Stimulated activated CD8-positive, alpha-beta memory T cell treated with anti-CD3 and anti-CD28 coated beads, Interleukin-4, amount 100 ng/mL, for 4 hours (primary cell): Measurements from ENCODE around the gene ADAMTS6.
"Not testable (repeated sequence)": the region's sequence is repeated elsewhere in the genome, so short reads cannot be mapped to it uniquely, and the experiment has no call there.

Experiments
- DNase-seq, 2 donors: peaks; one replicate each; pipeline ENCODE4 v3.0.0-alpha.2; 2020; ENCODE audit warnings: low read depth in 2 of 2, low spot score in 1 of 2

The ADAMTS6 gene

DNA sequence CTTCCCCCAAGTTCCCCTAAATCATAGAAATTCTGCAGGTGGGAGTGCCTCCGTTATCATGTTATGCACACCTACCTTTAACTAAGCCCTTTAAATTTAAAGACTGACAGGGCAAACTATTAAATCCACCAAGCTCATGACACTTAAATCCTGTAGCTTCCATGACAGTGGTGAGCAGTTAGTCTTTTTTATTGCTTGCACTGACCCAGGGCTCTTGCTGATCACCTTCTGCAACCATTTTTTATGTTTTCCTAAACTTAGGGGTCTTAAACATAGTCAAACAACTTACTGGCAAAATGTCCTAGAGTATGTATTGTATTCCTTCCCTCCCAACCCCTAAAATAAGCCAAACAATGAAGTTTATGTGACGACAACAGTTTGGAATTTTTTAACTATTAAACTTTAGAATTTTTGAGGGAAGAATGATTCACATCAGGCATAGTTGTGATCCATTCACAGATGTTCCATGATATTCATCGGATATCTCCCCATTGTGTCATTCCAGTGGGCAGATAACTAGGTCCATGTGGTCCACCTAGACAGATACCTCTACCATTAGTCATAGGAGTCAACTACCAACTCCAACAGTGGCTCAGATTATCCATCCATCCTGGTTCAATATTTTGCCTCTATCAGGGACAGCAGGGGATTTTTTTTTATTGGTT lies 283.1 kb downstream of the ADAMTS6 start:
- DNase-seq, result no peak

DNA sequence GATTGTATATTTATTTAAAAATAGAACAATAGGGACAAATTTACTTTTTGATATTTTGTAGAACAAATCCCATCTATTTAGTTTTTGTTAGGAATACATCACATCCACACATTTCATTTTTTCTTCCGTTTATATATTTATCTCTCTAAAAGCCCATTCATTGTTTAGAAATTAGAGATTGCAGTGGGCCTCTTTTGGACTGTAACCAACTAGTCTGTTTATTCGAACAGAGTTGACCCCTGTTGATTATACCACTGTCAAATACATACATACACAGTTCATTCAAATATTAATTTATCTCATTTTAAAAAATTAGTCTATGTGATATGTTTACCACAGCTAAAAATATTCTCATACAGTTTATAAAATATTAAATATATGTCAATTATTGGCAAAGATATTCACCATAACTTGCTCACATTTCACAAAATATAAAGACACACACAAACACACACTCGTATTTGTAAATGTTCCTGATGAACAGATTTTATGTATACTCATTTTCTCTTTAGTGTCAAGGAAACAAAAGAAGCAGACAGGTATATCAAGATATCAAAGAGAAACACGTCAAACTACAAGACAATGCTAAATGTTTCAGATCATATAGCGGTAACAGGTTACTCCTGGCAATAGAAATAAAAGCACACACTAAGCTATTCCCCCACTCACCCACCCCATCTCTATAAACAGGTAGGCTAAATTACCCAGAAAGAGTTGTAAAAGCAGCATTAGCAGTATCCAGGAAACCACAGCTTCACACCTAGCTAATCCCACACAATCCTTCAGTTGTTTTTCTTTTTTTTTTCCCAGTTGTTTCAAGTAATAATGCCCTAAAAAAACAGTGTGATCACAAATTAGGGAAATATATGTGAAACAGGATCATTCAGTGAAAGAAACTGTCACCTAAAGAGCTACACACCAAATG lies 283.9 kb downstream of the ADAMTS6 start:
- DNase-seq, result no peak

DNA sequence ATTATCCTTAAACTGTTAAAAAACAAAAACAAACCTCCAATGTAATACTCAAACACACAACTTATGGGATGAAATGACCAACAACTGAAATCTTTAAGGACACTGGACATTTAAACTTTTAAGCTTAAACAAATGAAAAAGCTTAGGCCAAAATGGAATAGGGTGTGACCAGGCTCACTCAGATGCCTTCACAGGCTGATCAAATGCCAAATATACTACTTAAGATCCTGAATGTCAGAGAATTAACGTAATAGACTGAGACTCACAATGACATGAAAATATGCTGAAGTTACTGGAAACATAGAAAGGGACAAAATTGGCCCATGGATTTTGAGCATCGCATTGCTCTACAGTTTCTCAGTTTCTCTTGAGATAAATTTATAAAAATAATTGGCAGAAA lies 286.8 kb downstream of the ADAMTS6 start:
- no peak for DNase-seq

DNA sequence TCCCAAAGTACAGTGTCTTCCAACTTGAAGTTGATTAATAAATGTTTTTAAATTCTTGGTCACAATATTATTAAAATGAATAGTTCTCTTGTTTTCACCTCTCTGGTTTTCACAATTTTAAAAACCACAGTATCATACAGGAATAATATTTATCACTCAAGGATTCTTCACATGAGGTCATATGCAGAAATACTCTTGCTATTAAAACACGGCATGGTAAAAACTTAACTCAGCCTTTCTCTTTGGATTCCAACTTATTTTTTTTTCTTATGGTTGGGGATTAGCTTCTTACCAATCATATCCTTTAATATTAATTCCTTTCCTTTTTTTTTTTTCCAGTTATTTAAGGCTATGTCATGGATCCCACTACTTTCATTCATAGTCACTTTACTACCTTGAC lies 289.4 kb downstream of the ADAMTS6 start:
- DNase-seq, result no peak

GRCh38 chr5:65191554-65192135 lies 290.1 kb downstream of the ADAMTS6 start:
- no peak for DNase-seq

DNA sequence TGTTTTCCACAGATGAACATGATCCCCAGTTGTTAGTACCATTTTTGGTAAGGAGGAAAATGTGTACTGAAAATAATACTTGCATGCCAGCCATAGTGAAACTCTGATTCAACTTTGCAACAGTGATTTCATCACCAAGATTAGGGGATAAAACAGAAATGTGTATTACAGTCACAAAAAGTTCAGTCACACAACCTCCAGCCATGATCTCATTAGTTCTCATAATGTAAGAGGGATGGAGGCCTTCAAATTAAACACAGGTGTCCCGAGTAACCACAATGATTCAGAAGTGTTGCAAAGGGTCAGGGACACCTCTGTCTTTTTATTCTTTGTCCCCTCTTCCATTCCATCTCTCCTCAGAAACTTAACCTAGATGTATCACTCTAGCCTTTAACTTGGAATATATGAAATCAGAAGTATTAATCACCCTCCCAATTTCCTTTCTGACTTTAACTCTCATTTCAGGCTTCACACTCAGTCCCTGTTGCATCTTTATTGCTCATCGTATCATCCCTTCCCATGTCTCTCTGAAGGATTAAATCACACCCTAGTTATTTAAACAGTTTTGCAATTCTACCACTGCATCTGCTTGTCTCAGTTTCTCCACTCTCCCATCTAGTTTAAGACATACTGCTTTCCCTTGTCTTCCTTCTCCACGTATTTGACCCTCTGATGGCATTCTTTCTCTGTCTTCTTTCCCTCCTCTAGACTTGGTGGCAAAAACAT lies 291.2 kb downstream of the ADAMTS6 start:
- DNase-seq, result no peak

GRCh38 chr5:65186646-65187227 lies 295.0 kb downstream of the ADAMTS6 start:
- no peak for DNase-seq

DNA sequence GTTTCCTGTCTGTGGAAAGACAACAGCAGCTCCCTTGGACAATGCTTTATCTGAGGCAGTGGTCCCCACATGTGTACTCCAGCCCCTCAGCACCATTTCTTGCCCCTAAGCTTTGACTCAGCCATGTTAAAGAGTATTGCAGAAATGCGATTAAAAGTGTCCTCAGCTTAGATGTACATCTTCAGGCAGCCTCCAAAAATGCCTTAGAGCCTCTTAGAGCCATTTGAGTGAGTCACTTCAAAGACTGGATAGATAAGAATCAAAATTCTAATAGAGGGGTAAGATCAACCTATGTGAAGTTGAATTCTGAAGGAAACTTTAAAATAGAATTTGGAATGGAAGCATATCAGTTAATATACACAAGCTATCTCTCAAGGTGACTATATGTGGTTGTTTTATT lies 296.3 kb downstream of the ADAMTS6 start:
- no peak for DNase-seq

DNA sequence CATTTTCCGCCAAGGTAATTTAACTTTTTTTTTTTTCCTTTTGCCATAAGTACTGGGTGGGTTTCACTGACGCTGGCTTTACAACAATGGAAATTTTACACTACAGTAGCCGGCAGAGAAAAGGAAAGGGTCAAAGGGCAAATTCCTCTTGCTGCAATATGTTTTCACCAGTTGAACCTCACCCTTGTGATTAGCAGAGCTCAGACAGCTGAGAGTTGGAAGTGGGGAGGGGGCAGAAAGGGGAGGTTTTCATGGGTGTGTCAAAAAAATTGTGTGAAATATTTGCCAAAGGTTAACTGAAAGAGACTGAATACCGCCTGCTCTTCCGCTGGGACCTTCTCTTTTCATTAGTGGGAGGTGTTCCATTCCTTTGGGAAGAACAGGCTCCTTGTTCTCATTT lies 296.9 kb downstream of the ADAMTS6 start:
- DNase-seq, result no peak

DNA sequence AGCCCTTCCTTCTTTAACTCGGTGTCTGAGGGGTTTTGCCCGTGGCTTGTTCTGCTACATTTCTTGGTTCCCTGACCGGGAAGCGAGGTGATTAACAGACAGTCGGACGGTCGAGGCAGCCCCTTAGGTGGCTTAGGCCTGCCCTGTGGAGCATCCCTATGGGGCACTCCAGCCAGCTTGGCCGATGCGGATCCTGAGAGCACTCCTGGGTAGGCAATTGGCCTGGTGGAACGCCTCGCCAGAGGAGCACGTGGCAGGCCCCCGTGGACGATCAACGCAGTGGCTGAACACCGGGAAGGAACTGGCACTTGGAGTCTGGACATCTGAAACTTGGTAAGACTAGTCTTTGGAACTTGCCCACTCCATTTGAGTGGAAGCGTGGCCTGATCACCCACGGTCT lies 307.5 kb downstream of the ADAMTS6 start:
- not testable (repeated sequence) for DNase-seq

GRCh38 chr5:65173130-65173525 lies 308.6 kb downstream of the ADAMTS6 start:
- no peak for DNase-seq

DNA sequence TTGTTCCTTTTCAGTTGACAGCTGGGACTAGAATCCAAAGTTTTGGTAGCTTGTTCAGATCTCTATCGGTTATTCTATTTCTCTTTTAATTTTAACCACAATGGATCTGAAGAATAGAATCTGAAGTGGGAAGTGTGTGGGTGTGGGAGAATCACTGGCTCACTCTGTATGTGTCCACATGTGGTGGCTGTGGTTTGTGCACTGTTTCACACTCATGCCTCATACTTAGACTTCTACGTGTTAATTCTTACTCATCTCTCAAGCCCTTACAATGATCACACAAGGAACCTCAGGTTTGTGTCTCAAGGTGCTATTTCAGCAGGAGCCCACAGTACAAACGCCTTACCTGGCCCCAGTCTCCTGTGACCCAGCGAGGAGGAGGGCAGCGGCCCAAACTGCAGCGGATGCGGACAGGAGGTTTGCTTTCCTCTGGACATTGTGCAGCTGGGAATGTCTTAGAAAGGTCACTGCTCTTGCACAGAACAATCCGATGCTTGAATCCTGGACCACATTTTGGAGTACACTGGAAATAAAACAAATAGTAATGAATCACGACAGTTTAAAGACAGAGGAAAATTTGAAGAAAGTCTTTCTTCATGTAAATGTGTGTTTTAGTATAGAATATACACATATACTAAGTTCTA lies 309.1 kb downstream of the ADAMTS6 start:
- peak in 1 of 2 donors; percentile 4 for DNase-seq

- DNase-seq, result no peak
Observed at GRCh38 chr5:65171645-65172044, 310.1 kb downstream of the ADAMTS6 start.

GRCh38 chr5:65163698-65164097 lies 318.0 kb downstream of the ADAMTS6 start:
- no peak for DNase-seq

- DNase-seq, result no peak
Observed at GRCh38 chr5:65161655-65162054, 320.1 kb downstream of the ADAMTS6 start.

DNA sequence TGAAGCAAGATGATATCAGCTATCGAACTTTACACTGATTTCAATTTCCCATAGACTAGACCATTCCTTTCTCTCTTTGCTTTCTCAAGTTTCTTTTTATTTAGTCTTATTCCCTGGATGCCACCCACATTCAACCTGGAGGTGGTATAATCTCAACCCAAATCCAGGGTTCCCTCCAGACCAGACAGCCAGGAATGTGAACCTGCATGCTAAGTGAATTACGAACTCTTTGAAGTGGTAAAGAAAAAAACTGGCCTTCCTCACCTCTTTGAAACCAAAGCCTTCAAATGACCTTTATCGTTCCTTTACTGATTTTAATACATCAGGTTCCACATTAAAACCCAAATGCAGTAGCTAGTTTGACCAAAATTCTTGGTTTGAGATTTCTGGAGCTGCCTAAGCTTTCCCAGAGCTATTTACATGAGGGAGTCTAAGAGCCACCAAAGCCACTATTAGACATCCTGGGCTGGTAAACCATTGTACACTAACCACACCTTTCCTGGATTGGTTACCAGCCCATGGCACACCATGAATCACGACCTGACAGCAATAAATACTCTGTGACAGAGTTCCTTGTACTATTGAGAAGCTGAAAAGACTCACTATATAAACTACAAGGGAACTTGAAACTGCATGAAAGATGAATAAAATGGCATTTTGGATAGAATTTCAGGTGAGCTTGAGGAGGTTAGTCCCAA lies 323.7 kb downstream of the ADAMTS6 start:
- no peak for DNase-seq

DNA sequence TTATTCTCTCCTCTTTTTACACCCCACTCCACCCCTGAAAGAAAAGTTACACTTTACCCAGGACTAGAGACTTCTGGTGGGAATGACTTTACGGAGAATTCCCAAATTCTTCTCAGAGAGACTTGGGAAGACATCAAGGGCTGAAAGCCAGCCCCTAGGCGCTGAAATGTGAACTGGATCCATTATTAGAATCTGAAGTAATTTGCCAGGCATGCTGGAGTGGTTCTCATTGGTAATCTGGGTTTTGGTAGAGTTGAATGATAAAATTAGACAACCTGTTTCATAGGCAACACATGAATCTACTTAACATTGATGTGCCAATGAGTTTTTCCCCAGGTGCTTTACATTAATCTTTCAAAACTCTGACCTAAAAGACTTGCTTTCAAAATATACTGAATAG lies 324.8 kb downstream of the ADAMTS6 start:
- DNase-seq, result no peak

GRCh38 chr5:65152131-65152530 lies 329.6 kb downstream of the ADAMTS6 start:
- DNase-seq, result no peak

GRCh38 chr5:65151614-65152013 lies 330.1 kb downstream of the ADAMTS6 start:
- DNase-seq, result no peak
